Inflammatory macrophage (primary cell): ENCODE data around the gene USP24.
"Not testable (repeated sequence)": the region's sequence is repeated elsewhere in the genome, so short reads cannot be mapped to it uniquely, and the experiment has no call there.

Experiments
- DNase-seq, 2 donors: peaks; one replicate each; pipeline ENCODE4 v3.0.0-alpha.2; 2020 to 2022

USP24 gene

DNA sequence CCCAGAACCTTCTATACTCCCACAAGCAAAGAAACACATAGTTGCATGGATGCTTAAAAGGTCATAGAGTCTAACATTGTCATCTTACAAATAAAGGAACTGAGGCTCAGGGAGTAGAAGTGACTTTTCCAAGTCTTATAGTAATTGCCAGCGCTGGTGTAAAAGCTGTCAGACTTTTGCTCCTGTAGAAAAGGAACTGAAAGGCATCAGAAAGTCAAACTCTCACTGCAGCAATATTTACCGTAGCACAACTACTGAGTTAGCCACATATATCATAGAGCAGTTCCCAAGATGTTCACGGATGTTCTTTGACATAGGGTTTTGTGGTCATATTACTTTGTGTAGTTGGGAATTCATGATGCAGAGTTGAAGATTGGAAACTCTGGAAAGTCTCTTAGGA, 16.6 kb upstream of the USP24 start:
- no peak for DNase-seq

DNA sequence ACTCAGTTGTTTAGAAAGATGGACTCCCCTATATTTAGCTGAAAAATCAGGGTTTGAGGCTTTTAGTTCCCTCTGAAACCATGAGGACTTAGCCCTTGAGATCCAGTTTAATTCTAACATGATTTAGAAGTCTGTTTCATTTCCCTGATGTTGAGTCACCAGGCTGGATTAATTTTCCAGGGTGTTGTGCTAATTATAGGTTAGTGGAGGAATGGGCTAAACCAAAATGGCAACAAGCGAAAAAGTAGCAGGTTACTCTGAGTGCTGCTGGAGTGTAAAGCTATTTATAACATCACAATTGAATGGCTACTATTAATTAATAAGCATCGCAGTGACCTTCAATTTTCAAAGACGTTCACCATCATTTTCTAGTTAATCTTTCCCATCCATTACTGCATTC, 15.5 kb upstream of the USP24 start:
- no peak for DNase-seq

DNA sequence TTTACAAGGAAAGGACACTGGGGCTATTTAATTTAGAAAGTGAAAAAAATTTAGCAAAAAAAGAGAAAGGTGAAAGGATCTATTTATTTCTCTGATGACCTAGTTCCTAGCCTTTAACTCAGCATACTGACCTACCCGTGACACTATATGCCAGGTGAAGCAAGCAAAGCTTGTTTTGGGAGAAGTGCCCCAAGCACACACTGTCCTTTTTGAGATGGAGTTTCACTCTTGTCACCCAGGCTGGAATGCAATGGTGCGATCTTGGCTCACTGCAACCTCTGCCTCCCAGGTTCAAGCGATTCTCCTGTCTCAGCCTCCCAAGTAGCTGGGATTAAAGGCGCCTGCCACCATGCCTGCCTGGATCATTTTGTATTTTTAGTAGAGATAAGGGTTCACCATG, 14.6 kb upstream of the USP24 start:
- DNase-seq: not testable (repeated sequence)

DNA sequence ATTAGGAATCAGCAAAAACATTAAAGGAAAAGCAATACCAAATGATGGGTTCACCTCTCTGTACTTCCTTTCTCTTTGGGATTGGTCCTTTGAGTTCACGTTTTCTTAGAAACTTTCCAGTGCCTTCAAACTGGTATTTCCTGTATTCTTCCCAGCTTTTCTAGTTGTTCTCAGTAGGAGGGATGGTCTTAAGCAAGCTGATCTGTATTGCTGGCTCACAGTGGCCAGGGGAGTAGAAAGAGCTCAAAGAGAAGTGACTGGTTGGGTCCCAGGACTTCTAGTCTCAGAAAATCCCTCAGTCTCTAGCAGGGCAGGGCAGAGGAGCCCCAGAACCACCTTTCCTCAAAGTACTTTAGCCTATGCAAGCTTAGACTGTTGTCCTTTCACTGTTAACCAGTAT, 10.1 kb upstream of the USP24 start:
- no peak for DNase-seq

DNA sequence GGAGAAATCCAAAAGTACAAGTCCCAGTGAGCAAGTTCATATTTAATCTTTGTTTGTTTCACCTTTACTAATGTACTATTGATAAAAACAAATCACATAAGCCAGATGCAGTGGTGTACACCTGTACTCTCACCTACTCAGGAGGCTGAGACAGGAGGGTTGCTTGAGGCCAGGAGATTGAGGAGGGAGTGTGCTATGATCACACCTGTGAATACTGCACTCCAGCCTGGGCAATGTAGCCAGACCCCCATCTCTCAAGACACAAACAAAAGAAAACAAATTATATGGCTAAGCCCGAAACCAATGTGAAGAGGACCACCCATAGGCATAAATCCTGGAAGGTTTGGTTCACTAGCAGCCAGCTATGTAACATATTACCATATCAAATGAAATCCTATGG, 9.6 kb upstream of the USP24 start:
- no peak for DNase-seq

DNA sequence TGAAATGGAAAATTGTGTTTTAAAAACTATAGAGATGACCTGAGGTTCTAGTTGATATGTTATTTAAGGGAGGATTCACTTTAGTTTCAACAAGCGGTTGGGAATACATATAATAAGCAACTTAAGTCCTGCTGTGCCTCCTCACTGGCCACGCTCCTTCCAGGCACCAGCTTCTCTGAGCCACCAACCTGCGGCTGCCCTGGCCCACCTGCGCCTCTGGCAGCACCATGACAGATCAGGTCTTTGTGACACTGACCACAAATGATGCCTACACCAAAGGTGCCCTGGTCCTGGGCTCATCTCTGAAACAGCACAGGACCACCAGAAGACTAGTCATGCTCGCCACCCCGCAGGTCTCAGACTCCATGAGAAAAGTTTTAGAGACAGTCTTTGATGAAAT, 7.0 kb upstream of the USP24 start:
- DNase-seq: no peak

DNA sequence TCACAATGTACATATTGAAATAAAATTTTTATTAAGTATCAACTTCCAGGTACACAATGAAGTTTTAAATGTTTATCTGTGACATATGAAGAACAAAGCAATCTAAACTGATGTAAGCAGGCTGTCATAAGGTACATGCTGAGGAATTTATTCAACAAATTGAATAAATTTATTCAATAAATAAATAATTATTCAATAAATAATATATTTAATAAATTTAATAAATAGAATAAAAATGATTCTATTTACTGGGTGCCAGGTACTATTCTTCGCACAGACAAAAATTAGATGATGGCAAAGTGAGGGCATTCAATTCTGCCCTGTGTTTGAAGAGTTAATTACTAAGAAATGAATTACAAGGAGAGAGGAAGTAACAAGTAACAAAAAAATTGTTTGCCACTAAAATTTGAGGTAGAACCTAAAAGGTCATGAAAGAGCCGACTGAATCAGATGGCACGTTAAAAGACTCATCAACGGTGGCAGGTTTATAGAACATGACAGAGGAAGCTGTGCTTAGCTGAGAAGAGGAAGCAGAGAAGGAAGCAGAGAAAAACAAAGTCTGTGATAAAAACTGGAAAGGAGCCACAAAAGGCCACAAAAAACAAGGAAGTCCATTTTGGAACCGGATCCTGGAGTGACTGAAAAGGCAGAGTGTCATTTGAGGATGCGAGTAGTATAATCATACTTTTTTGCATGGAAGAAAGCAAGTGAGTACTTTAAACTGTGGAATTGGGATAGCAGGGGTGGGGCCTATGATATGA, 2.2 kb upstream of the USP24 start:
- peak; percentile 67 to 81 for DNase-seq

DNA sequence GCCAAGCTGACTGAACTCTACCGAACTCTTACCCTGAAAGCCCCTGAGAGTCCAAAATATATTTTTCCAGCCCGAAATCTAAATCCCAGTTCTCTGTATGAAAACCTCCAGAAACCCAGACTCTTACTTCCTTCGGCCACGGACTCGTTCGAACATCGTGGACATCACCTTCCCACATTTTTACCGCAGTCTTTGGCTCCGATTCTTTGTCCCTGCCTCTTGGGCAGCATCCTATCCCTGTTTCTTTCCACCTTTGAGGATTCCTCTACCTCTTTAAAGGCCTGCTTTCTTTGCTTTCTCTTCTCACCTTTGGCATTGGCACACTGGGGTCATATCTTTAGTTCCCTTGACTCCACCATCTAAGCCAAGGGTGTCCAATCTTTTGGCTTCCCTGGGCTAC, 932 bp upstream of the USP24 start:
- DNase-seq: no peak

DNA sequence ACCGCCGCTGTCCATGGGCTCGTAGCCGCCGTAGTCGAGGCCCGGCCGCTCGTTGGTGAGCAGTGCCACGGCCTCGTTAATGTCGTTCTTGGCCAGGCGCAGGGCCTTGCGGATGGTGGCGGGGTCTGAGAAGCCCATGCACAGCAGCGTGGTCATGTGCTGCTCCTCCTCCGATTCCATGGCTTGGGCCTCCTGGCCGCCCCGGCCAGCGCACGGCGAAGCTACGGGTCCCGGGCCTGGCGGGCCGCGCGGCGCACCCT, 300 bp downstream of the USP24 start:
- DNase-seq: no peak

DNA sequence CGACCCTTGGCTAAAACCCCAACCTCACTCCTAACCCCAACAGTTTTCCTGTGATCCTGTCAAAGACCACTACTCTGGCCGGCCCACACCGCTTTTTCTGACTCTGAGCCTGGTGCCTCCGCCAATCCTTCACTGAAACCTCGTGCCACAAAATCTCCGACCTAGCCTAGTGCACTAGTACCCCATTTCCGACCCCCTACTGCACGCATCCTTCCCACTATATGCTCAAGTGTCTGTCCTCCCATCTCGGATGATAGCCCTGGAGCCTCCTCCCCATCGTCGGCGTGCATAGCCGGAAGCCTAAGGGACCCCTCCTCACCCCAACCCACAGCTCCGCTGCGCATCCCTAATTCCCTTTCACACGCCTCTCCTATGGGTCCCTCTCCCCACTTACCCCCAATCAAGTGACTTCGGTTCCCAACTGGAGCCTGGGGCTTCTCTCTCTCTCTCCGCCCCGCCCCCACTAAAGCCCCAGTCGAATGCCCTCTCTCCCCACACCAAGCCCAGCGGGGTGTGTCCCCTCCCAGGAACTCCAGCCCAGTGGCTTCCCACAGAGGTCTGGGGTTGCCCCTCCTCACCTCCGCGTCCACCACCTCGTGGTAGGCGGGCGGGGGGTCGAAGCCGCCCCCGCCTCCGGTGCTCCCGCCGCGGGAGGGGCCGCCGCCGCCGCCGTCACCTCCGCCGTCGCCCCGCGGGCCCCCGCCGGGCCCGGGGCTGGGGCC, 791 bp downstream of the USP24 start:
- no peak for DNase-seq

DNA sequence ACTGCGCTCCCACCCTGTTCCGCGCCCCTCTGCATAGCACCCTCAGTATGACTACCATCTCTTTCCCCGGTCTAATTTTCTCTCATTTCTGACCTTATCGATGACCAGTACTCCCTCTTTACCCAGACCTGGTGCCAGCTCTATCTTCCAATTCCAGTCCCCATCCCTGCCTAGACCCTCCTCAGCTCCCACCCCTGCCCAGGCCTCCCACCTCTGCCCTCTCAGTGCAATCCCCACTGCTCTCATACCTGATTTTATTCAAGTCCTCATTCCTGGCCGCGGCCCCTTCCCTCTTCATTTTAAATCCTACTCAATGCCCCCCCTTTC, 1.3 kb downstream of the USP24 start:
- no peak for DNase-seq

DNA sequence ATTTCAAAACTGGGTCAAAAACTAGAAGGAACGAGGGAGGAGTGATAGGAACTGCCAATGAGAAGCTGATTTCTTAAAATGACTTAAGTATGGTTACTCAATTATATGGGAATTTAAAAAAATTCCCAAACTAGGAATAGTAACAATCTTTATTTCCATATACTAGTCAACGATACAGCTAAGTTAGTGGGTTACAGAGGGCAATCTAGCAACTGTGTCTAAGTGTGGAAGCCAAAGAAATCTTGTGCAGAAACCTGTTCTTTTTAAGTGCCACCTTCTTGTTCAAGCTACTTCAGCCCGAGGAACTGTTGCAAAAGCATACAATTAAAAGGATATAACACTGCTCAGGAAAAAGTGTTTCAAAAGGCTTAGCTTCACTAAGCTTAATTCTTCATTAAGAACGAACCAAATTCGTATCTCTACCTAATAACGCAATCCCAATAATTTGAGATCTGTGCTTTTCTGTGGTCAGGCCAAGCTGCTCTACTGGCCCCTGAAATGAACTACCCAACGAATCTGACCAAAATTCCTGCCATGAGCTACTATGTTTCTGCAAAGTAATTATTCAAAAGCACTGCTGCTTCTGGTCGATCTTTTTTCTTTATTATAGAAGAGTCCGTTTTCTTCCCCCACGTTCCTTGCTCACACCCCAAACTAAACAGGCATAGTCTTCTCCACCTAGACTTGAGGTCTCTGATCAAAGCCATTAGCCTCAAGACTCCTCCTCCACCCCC, 1.8 kb downstream of the USP24 start:
- DNase-seq: no peak

DNA sequence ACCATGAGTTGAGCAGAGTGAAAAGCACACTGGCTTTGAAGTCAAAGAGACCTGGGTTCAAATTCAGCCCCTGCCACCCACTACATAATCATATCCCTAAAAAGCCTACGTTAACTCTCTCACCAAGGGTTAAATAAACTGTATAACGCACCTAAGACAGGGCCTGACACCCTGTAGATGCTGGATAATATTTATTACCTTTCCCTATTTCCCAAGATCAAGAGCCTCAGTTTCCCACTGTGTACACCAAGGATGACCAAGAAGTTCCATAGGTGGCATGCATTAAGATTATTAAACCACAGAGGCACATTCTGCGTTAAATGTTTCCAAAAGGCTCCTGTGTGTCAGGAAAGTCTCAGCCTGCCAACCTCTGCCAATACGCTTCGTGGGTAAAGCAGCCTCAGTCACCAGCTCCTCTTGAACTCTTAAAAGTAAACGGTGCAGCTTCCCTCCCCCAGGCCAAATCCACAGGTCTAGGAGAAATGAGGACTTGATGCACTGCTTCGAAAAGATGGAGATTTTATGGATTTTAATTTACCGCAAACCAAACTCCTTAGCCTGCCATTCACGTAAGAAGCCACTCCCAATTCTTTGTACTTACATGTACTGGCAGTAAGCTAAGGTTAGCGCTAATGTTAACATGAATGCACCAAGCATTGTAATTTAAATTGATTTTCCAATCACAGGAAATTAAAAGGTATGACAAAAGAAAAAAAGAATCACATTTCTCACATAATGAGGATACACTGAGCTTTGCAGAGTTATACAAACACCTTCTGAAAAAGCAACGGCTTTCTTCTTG, 2.6 kb downstream of the USP24 start:
- no peak for DNase-seq

DNA sequence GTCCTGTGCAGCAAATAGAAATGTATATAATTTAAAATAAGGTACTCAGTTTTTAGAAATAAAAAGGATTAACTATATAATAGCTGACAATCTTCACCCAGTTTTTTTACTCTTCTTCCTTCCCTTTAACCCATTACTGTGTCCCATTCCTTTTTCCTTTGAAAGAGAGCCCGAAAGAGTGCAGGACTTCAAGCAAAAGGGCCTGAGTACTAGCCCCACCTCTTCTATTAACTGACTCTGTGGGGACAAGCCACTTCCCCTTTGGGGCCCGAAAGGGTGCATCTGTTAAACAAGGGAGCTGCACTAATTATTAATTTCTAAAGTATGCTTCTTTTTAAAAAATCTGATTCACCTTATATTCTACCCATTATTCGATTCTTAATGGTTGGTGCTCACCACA, 3.3 kb downstream of the USP24 start:
- DNase-seq: peak; percentile 16 to 26

DNA sequence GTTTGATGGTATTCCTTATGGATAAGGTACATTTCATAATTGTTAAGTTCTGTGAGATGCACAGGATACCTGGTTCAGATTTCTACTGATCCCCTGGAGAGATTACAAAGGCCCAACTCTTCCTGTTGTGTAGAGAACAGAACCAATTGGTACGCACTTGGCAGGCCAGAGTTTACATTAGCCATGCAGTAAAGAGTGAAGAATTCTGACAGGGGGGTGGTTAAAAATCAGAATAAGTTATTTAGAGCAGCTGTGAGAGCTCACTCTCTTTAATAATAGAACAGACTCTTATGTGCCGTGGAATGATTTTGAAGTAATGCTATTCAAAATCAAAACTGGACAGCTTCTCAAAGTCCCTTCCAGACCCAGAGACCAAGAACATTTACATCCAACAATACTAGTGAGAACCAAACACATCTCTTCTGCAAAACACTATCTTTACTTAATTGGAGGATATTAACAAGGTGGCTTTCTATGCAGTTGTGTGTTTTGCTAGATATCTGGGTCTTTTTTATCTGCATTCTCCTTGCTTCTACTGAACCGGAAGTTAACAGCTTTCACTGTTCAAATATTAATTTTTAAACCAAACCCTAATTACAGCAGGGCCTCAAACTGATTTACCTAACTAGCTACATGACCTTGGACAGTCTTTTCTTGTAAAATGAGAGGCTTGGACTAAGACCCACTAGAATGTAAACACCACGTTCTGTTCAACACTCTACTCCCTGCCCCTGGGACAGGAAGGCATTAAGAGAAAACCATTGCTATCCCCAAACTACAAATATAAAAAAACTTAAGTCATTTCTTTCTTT, 4.0 kb downstream of the USP24 start:
- no peak for DNase-seq

DNA sequence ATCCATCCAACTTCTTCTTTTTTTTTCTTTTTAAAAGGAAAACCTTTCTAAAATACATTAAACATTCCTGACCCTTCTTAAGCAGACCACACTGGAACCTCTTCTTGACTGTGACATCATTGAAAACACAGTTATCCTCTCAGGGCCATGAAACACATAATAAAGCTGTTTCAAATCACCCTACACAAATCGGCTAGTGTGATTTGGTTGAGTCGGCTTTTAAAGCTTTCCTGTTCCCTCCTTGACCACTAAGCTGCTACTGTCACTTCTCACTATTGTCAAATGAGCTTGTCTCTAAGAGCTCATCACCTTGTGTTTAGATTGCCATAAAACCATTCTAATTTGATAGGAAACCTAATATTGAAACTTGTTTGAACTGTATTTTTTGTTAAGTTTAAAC, 5.9 kb downstream of the USP24 start:
- no peak for DNase-seq

DNA sequence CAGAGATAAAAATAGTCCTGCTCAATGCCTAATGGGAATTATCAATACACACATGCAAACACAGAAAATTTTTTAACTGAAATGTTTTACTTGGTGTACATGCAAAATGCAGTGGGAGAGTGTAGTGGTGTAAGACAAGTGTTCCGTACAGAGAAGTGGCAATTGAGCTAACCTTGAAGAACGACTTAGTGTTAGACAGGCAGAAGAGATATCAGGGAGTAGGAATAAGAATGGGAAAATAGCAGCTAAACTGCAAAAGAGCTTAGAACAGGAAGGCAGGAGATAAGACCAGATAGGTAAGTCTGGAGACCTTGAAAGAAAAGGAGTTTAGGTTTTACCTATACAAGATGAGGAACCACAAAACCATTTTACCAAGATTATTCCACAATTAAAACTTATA, 9.0 kb downstream of the USP24 start:
- no peak for DNase-seq

DNA sequence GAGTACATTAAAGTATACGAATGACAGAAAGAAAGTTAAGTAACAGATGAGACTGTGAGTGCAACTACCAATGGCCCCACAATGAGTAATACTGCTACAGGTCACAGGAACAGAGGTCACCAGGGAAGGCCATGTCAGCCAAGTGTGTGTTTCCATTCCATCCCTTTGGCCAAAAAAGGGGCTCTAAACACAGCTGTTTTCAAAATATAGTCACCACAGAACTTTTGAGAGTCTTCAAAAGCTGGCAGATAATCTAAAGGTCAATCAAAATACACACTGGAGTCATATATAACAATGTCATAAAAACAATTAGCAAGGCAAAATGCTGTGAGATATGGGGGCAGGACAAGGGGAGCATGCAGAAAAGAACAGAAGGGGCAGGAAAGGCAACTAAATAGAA, 10.2 kb downstream of the USP24 start:
- DNase-seq: peak; percentile 54 to 57

DNA sequence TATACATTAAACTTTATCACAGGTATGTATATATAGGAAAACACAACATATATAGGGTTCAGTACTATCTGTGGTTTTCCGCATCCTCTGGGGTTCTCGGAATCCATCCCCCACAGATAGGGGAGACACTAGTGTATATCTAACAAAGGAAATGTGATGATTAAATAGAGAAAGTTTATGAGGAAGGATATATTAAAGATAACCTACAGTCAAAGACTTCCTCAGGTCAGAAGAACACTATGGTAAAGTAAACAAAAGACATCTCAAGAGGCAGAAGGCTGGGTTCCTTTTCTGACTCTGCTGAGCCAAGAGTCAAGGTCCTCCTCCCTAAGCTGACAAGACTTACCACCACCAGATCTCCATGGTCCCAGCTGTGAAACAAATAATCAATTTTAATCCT, 12.1 kb downstream of the USP24 start:
- DNase-seq: no peak

DNA sequence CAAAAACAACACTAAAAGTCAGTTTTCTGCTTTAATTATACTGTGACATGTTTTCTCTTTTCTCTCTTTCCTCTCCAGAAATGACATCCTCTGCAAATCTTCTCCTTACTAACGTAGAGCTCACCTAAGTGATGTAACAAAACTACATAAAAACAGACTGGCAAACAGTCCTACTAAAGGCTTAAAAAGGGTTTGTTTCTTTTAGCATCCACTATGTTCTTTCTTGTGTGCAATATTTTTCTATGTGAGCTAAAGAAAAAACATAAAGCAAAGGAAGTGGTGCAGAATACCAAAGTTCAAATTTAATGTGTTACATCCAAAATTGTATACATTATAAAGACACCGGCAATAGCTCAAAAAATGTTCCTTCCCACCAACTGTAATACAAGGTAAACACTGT, 14.5 kb downstream of the USP24 start:
- no peak for DNase-seq

DNA sequence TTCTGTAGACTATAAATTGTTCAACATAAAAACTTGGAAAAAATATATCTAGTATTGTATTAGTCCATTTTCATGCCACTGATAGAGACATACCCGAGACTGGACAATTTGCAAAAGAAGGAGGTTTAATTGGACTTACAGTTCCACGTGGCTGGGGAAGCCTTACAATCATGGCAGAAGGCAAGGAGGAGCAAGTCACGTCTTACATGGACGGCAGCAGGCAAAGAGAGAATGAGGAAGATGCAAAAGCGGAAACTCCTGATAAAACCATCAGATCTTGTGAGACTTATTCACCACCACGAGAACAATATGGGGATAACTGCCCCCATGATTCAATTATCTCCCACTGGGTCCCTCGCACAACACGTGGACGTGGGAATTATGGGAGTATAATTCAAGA, 15.4 kb downstream of the USP24 start:
- not testable (repeated sequence) for DNase-seq

DNA sequence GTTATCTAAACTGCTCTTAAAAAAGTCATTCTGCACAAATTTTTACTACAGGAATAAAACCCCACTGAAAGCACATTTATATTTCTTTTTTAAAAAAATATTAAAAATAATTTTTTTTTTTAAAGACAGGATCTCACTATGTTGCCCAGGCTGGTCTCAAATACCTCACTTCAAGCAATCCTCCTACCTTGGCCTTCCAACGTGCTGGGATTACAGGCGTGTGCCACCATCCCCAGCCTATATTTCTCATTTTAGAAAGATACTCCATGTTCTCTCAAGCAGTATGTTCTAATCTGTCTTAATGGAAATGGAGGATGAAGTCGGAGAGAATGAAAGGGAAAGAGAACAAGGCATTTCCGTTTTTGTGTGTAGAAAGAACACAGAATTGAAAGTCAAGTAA, 17.1 kb downstream of the USP24 start:
- DNase-seq: no peak

DNA sequence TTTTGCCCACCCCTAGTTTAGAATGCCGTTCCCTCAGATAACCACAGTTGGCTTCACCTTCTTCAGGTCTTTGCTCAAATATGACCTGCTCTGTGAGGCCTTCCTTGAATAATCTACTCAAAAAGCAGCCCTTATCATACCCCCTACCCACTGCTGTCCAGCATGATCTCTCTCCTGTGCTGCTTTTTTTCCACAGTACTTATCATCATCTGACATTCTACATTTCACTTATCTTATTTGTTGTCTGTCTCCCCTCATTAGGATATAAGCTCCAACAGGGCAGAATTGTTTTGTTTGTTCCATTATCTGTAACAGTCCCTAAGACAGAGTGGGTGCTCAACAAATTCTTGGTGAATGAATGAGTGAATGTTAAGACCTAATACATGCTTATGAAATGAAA, 18.1 kb downstream of the USP24 start:
- no peak for DNase-seq
